IMR-90 (cell line): ENCODE data around the gene ULK2.

Experiments
- CEBPB ChIP-seq: IDR thresholded peaks from 2 replicates; pipeline ENCODE4 v1.6.1; 2012; ENCODE audit warnings: low read depth, low read length, improper control_type of control experiment
- CHD1 ChIP-seq: IDR thresholded peaks from 2 replicates; pipeline ENCODE4 v1.6.1; 2012; ENCODE audit warnings: low read depth, low read length, improper control_type of control experiment
- CTCF ChIP-seq: conservative IDR thresholded peaks from 2 replicates; pipeline ENCODE4 v1.5.1; 2012; ENCODE audit warnings: mild to moderate bottlenecking, low read depth, low read length, improper control_type of control experiment
- MAFK ChIP-seq: IDR thresholded peaks from 2 replicates; pipeline ENCODE4 v1.6.1; 2012; ENCODE audit warnings: low read depth, low read length, improper control_type of control experiment
- MAZ ChIP-seq: IDR thresholded peaks from 2 replicates; pipeline ENCODE4 v1.6.1; 2012; ENCODE audit warnings: low read depth, mild to moderate bottlenecking, low read length, improper control_type of control experiment, moderate library complexity, borderline replicate concordance
- MXI1 ChIP-seq: IDR thresholded peaks from 2 replicates; pipeline ENCODE4 v1.6.1; 2012; ENCODE audit warnings: low read depth, mild to moderate bottlenecking, low read length, moderate library complexity, borderline replicate concordance
- POLR2A ChIP-seq: IDR thresholded peaks from 2 replicates; pipeline ENCODE4 v1.6.1; 2012; ENCODE audit warnings: mild to moderate bottlenecking, low read depth, low read length
- RAD21 ChIP-seq: IDR thresholded peaks from 2 replicates; pipeline ENCODE4 v1.6.1; 2012; ENCODE audit warnings: low read length, improper control_type of control experiment
- USF2 ChIP-seq: fragments of 150-350 bp; IDR thresholded peaks from 2 replicates; pipeline ENCODE4 v1.6.1; 2017; ENCODE audit warnings: mild to moderate bottlenecking, antibody characterized with exemption, low read length, low read depth

GRCh38 chr17:19867329-19868078 lies at the start of gene ULK2:
- TF ChIP-seq POLR2A = peak; percentile 83
- peak; percentile 37 for TF ChIP-seq CTCF
- TF ChIP-seq MXI1 = no peak
- peak; percentile 72; the same call in 1 of the 2 replicates for TF ChIP-seq MAZ
- no peak for TF ChIP-seq CHD1
- TF ChIP-seq USF2 = no peak
- TF ChIP-seq RAD21 = peak; percentile 20; the same call in 1 of the 2 replicates
- no peak for TF ChIP-seq CEBPB
- no peak for TF ChIP-seq MAFK
